Lower lobe of right lung (tissue), 2 donors: ENCODE data around the gene FIG4. TPM values are rescaled to one million over a fixed set of nuclear protein-coding genes. Genes with fewer than 3 reads are reported as not detected.
"Not testable (repeated sequence)": the region's sequence is repeated elsewhere in the genome, so short reads cannot be mapped to it uniquely, and the experiment has no call there.

ENCODE experiments used
- ATAC-seq, 2 donors: fragments of 200-7000 bp; cut with Tn5 transposase; one replicate each; pipeline ENCODE4 v1.9.1; 2020 to 2022; ENCODE audit warnings: mild to moderate bottlenecking in 2 of 2, moderate library complexity in 2 of 2
- DNase-seq: peaks from one replicate; pipeline ENCODE4 v3.0.0-alpha.2; 2020
- H3K27ac ChIP-seq: fragments of 200-600 bp; one replicate; pipeline ENCODE4 v1.8.0; 2022
- H3K27me3 ChIP-seq: fragments of 200-600 bp; one replicate; pipeline ENCODE4 v1.8.0; 2022; ENCODE audit warnings: low read depth
- H3K36me3 ChIP-seq: fragments of 200-600 bp; one replicate; pipeline ENCODE4 v1.8.0; 2022; ENCODE audit warnings: mild to moderate bottlenecking
- H3K4me1 ChIP-seq: fragments of 200-600 bp; one replicate; pipeline ENCODE4 v1.8.0; 2022
- H3K4me3 ChIP-seq: fragments of 200-600 bp; one replicate; pipeline ENCODE4 v1.8.0; 2022; ENCODE audit warnings: mild to moderate bottlenecking
- H3K9me3 ChIP-seq: fragments of 200-600 bp; one replicate; pipeline ENCODE4 v1.8.0; 2022
- CTCF ChIP-seq: fragments of 200-600 bp; IDR thresholded peaks from one replicate; pipeline ENCODE4 v1.8.0; 2022; ENCODE audit warnings: antibody characterized with exemption, mild to moderate bottlenecking
- intact Hi-C: fragments of 100-400 bp; cut with DNase I; formaldehyde crosslinking; loops from one replicate; pipeline ENCODE4 v1.11.0; 2022
- total RNA-seq: library from RNA; stranded (reverse); fragmentation: NEBNext Ultra II Directional; extraction: Animal tissue kit (Norgen Biotek cat#: 25700); gene quantifications from one replicate; pipeline ENCODE4 v1.2.1, GENCODE V29; 2021
- donor health status: DM: no; HTN: yes; CAD: no; lungs with severe emphysema.

Gene FIG4
- total RNA-seq, 1 donor from 2014 or later: 44.5 TPM

DNA sequence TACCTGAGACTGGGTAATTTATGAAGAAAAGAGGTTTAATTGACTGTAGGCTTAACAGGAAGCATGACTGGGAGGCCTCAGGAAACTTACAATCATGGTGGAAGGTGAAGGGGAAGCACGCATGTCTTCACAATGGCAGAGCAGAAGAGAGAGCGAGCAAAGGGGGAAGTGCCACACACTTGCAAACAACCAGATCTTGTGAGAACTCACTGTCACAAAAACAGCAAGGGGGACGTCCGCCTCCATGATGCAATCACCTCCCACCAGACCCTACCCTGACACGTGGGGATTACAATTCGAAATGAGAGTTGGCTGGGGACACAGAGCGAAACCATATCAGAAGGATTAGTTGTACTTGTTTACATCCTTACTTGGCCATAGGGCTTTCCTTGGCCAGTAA is 49.7 kb downstream of the FIG4 start:
- H3K4me3 ChIP-seq: no peak overlapping the region
- intact Hi-C loops: no loop called here
- peak; percentile 50 for DNase-seq
- no peak overlapping the region for H3K27ac ChIP-seq
- H3K36me3 ChIP-seq: peaks cover 32% of the 10 kb centered on the region
- H3K9me3 ChIP-seq: no peaks in the 10 kb centered on the region
- peak in 1 of 2 donors; percentile 48 for ATAC-seq
- no peaks in the 10 kb centered on the region for H3K27me3 ChIP-seq
- no peak for TF ChIP-seq CTCF
- no peaks in the 10 kb centered on the region for H3K4me1 ChIP-seq

GRCh38 chr6:109743739-109744138 is 52.6 kb downstream of the FIG4 start:
- ATAC-seq (no peak), DNase-seq (no peak)
- intact Hi-C loops: no loop called here
- Histone ChIP-seq H3K27ac (no peak overlapping the region), H3K27me3 (no peaks in the 10 kb centered on the region), H3K36me3 (peaks cover 13% of the 10 kb centered on the region), H3K4me1 (no peaks in the 10 kb centered on the region), H3K9me3 (no peaks in the 10 kb centered on the region), H3K4me3 (no peak overlapping the region)
- no peak for TF ChIP-seq CTCF

DNA sequence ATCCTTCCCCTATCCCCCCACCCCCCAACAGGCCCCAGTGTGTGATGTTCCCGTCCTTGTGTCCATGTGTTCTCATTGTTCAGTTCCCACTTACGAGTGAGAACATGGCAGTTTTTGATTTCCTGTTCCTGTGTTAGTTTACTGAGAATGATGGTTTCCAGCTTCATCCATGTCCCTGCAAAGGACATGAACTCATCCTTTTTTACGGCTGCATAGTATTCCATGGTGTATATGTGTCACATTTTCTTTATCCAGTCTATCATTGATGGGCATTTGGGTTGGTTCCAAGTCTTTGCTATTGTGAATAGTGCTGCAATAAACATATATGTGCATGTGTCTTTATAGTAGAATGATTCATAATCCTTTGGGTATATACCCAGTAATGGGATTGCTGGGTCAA is 53.7 kb downstream of the FIG4 start:
- intact Hi-C loops, H3K9me3 ChIP-seq, ATAC-seq: not testable (repeated sequence)

GRCh38 chr6:109747221-109747620 is 56.1 kb downstream of the FIG4 start:
- Histone ChIP-seq H3K27ac (no peak overlapping the region), H3K4me1 (no peaks in the 10 kb centered on the region), H3K27me3 (no peaks in the 10 kb centered on the region), H3K4me3 (no peak overlapping the region), H3K36me3 (peaks cover 6% of the 10 kb centered on the region), H3K9me3 (no peaks in the 10 kb centered on the region)
- TF ChIP-seq CTCF: no peak
- ATAC-seq: no peak
- no peak for DNase-seq
- intact Hi-C loops: no loop called here

More for the DNA sequence above, 53.7 kb downstream of the FIG4 start:
- peaks cover 12% of the 10 kb centered on the region for H3K36me3 ChIP-seq
- not testable (repeated sequence) for DNase-seq, H3K4me1 ChIP-seq, H3K4me3 ChIP-seq, H3K27ac ChIP-seq, H3K27me3 ChIP-seq

- TF ChIP-seq CTCF: no peak
- Histone ChIP-seq H3K4me3 (no peak overlapping the region), H3K4me1 (peaks cover 17% of the 10 kb centered on the region), H3K27me3 (no peaks in the 10 kb centered on the region), H3K27ac (no peak overlapping the region), H3K36me3 (peaks cover 11% of the 10 kb centered on the region), H3K9me3 (no peaks in the 10 kb centered on the region)
- no peak for DNase-seq
- intact Hi-C loops: no loop called here
- no peak for ATAC-seq
Observed at GRCh38 chr6:109759098-109759955, 68.2 kb downstream of the FIG4 start.

- no peaks in the 10 kb centered on the region for H3K9me3 ChIP-seq
Observed at GRCh38 chr6:109760208-109760607, 69.1 kb downstream of the FIG4 start.

More at GRCh38 chr6:109760208-109760607, 69.1 kb downstream of the FIG4 start:
- Histone ChIP-seq H3K4me1 (peaks cover 17% of the 10 kb centered on the region), H3K4me3 (no peak overlapping the region), H3K36me3 (peaks cover 11% of the 10 kb centered on the region), H3K27ac (no peak overlapping the region), H3K27me3 (no peaks in the 10 kb centered on the region)
- intact Hi-C loops: no loop called here
- no peak for TF ChIP-seq CTCF
- ATAC-seq (no peak), DNase-seq (no peak)
